Subcutaneous adipose tissue (tissue), 4 donors: ENCODE results near the gene DCLK1. TPM values are rescaled to one million over a fixed set of nuclear protein-coding genes. Genes with fewer than 3 reads are reported as not detected.

Experiments used
- CTCF ChIP-seq: fragments of 450-650 bp; IDR thresholded peaks from one replicate; pipeline ENCODE4 v1.5.1; 2016; ENCODE audit warnings: low read depth, mild to moderate bottlenecking, control low read depth, antibody characterized with exemption, moderate library complexity
- total RNA-seq, 4 donors: library from RNA; depleted of rRNA; stranded (reverse); fragments of >200 nt; gene quantifications; one replicate each; pipeline ENCODE4 v1.1.0, GENCODE V29; 2016

Gene DCLK1
- total RNA-seq, 4 donors from 2014 or later: 78.9 to 116 (median 106) TPM

GRCh38 chr13:36051082-36051481 is 80.1 kb downstream of the DCLK1 start:
- no peak for TF ChIP-seq CTCF

GRCh38 chr13:36046672-36047071 is 84.5 kb downstream of the DCLK1 start:
- TF ChIP-seq CTCF: no peak

DNA sequence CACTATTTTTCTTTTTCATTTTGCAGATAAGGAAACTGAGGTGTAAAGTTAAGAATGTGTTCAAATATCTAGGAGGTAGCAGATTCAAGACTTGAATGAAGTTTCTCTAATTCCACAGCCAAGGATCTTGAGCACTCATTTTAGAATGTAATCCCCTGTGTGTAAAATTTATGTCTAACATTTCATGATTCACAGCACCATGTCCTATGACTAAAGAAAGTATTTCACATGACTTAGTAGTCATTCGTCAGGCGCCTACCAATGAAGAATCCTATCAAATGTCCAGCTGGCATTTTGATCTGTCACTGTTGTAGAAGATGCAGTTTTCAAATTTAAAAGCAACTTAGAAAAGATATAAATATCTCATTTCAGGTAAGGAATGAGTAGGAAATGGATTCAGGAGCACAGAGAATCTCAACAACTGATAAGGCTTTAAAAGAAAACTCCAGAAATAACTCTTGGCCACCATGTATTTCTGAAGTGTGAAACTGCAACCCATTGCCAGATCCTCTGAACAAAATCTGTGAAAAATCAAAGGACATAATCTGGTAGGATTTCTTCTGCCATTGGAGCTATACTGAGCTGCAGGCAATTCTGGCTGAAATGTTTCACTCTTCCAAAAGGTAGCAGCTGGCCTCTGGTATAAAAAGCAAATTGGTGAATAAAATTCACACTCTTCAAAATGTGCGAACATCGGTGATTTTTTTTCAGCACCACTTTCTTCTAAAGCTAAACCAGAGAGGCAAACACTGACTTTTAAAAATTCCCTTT is 92.2 kb downstream of the DCLK1 start:
- no peak for TF ChIP-seq CTCF

DNA sequence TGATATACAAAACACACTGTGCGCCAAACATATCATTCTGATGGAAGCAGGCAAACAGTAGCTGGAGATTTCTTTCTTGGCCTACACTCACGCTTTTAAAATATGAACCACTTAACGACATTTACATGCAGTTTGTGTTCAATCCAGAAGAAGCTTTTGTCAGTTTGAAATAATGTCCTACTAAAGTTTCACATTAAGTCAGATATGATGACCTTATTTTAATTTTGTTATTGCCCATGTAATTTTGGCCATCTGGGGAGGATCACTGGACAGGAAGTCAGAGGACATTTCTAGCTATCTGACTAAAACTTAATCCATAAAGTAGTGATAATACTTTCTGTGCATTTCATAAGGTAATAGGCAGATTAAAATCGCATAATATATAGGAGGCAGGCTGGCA is 98.1 kb downstream of the DCLK1 start:
- TF ChIP-seq CTCF: no peak

DNA sequence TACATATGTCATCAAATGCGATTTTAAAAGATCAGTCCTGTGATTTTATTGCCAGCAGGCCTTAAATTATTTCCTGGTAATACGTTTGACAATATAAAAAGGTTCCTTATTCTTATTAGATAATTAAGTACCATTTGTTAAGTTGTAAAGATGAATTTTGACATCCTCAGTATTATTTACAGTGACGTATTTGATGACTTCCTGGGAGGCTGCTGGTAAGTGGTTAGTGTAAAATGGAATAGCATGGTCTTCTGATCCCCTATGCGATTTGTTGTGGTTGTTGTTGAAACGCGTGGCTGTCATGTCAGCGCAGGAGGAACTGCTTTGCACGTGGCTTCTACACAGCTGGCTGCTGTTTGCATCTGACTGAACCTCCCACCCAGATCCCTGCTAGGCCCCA is 99.7 kb downstream of the DCLK1 start:
- no peak for TF ChIP-seq CTCF

DNA sequence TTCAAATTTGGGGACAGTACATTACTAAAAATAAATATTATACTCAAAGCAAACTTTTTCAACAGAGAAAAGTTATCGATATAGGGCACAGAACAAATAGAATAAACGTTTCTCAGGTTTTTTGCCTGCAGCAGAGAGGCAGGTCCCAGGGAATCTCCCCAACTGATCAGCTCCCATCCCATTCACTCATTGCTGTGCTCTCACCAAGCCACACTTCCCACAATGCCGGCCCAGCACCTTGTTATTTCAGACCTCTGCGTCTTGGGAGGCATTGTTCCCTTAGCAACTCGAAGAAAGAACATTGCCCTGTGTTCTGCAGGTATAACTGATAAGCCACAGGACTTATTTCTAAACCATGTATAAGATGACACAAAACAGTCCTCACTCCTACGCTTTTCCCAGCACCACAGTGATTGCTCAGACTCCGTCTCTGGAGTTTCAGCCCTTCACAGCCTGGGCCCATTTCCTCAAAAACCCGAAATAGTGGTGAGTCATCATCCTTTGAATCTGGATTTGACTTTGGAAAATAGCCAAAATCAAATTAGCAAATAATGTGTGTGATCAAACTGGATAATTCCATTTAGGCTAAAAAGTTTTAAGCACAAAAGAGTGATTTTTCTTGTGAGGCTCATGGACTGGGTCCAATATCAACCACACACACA is 100.4 kb downstream of the DCLK1 start:
- no peak for TF ChIP-seq CTCF

- no peak for TF ChIP-seq CTCF
These were observed 102.0 kb downstream of the DCLK1 start for GRCh38 chr13:36029166-36029565.
